Measurements from ENCODE around the gene IL17RA. TPM values are rescaled to one million over a fixed set of nuclear protein-coding genes. Genes with fewer than 3 reads are reported as not detected.

The IL17RA gene
- total and polyA plus RNA-seq, 4 donors, result 9.0 to 45.1 (median 22.6) TPM

DNA sequence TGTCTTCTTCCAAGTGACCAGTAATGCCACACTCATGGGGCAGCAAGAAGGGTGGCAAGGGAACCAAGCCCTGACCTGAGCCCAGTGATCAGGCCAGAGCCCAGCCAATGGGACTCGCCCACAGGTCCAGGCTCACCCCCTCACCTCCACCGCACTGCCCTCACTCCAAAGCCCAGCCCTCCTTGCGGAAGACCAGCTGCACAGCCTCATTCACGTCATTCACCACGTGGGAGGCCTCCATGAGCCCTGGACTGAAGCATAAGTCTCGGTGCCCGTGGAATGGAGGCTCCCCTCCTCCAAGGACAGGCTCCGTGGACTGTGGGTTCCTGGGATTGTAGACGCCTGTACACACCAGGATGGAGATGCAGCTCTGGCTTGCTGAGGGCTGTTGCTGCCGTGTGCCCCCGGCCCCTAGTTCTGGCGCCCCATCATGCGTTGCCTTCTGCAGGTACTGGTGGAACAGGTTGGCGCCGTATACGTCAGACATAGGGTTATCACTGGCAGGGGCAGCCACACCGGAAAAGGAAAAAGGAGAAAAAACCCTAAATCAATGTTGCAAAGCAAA is 53.1 kb downstream of the IL17RA start:
- Histone ChIP-seq H3K9me3 (ENCODE audit: control insufficient read depth in 4 of 4, insufficient read depth in 3 of 4, low read length in 3 of 4) (no peaks in the 10 kb centered on the region), H3K27me3 (ENCODE audit: control insufficient read depth in 3 of 3, insufficient read depth in 3 of 3, low read length in 2 of 3) (no peaks in the 10 kb centered on the region), H3K4me3 (no peak overlapping the region), H3K9ac (ENCODE audit: insufficient read depth in 1 of 2, low read length in 2 of 2) (no peak overlapping the region), H3K4me1 (ENCODE audit: control insufficient read depth in 5 of 5, insufficient read depth in 5 of 5, low read length in 5 of 5) (peaks cover 0 to 11% (median 0%) of the 10 kb centered on the region in 5 donors), H3K36me3 (ENCODE audit: control insufficient read depth in 4 of 4, insufficient read depth in 4 of 4, low read length in 4 of 4) (peaks cover 7 to 46% (median 8%) of the 10 kb centered on the region in 4 donors), H3K27ac (ENCODE audit: low read depth in 1 of 2, low read length in 1 of 2) (no peak overlapping the region)
- ATAC-seq (ENCODE audit: insufficient read depth, low FRiP score) (no peak), DNase-seq (no peak)
- 93 to 95% methylated on average over 17 of the region's 17 CpGs for WGBS, 2 donors
- TF ChIP-seq, protein P1, sequence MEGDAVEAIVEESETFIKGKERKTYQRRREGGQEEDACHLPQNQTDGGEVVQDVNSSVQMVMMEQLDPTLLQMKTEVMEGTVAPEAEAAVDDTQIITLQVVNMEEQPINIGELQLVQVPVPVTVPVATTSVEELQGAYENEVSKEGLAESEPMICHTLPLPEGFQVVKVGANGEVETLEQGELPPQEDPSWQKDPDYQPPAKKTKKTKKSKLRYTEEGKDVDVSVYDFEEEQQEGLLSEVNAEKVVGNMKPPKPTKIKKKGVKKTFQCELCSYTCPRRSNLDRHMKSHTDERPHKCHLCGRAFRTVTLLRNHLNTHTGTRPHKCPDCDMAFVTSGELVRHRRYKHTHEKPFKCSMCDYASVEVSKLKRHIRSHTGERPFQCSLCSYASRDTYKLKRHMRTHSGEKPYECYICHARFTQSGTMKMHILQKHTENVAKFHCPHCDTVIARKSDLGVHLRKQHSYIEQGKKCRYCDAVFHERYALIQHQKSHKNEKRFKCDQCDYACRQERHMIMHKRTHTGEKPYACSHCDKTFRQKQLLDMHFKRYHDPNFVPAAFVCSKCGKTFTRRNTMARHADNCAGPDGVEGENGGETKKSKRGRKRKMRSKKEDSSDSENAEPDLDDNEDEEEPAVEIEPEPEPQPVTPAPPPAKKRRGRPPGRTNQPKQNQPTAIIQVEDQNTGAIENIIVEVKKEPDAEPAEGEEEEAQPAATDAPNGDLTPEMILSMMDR (IDR thresholded peaks at IDR 0.05; ENCODE audit: control extremely low read depth, extremely low read depth), result no peak

DNA sequence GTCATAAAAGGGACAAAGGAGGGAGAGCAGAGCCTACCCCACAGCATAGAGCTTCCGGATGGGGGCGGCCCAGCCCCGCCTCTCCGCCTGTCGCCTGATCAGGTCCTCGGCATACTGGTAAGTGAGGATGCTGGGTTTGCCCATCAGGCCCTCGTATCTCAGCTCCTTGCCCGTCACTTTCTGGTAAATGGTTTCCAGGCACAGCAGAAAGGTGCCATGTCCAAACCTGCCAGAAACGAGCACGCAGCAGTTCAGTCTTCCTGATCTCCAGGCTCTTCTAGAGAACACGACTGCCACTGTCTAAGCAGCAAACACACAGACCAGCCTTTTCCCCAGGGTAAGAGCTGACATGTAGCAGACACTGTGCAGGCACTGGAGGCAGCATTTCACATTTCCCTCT is 53.7 kb downstream of the IL17RA start:
- no peaks in the 10 kb centered on the region for H3K27me3 ChIP-seq (ENCODE audit: control insufficient read depth in 3 of 3, insufficient read depth in 3 of 3, low read length in 2 of 3)
- no peaks in the 10 kb centered on the region for H3K9me3 ChIP-seq (ENCODE audit: control insufficient read depth in 4 of 4, insufficient read depth in 3 of 4, low read length in 3 of 4)
- 94 to 98% methylated on average over 11 of the region's 11 CpGs for WGBS, 2 donors
- H3K36me3 ChIP-seq (ENCODE audit: control insufficient read depth in 4 of 4, insufficient read depth in 4 of 4, low read length in 4 of 4), result peaks cover 7 to 50% (median 8%) of the 10 kb centered on the region in 4 donors
- no peak overlapping the region for H3K4me3 ChIP-seq
- H3K4me1 ChIP-seq (ENCODE audit: control insufficient read depth in 5 of 5, insufficient read depth in 5 of 5, low read length in 5 of 5), result peaks cover 0 to 11% (median 0%) of the 10 kb centered on the region in 5 donors
- TF ChIP-seq, protein P1 (IDR thresholded peaks at IDR 0.05; ENCODE audit: control extremely low read depth, extremely low read depth), result no peak
- H3K27ac ChIP-seq (ENCODE audit: low read depth in 1 of 2, low read length in 1 of 2), result no peak overlapping the region
- no peak overlapping the region for H3K9ac ChIP-seq (ENCODE audit: insufficient read depth in 1 of 2, low read length in 2 of 2)
- no peak for DNase-seq
- ATAC-seq (ENCODE audit: insufficient read depth, low FRiP score), result no peak

DNA sequence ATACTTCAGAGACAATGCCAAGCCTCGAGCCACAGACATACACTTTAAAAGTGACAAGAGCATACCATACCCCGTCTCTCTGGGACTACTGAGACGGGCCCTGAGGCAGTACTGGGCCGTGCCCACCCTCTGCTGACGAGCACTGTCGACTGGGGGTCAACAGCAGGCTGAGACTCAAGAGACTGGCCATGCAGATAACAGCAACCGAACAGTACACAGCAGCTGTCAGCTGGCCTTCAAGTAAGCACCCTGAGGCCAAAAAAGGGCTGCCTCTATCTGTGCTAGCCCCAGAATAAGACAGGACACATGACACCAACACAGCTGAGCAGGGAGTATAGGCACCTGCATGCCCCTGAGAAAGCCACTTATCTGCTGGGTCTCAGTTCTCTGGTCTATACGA is 55.2 kb downstream of the IL17RA start:
- TF ChIP-seq, protein P1 (IDR thresholded peaks at IDR 0.05; ENCODE audit: control extremely low read depth, extremely low read depth), result no peak
- H3K4me3 ChIP-seq, result no peak overlapping the region
- WGBS, 2 donors, result 88 to 94% methylated on average over 8 of the region's 8 CpGs
- H3K9ac ChIP-seq (ENCODE audit: insufficient read depth in 1 of 2, low read length in 2 of 2), result no peak overlapping the region
- H3K27me3 ChIP-seq (ENCODE audit: control insufficient read depth in 3 of 3, insufficient read depth in 3 of 3, low read length in 2 of 3), result no peaks in the 10 kb centered on the region
- peaks cover 0 to 11% (median 0%) of the 10 kb centered on the region in 5 donors for H3K4me1 ChIP-seq (ENCODE audit: control insufficient read depth in 5 of 5, insufficient read depth in 5 of 5, low read length in 5 of 5)
- H3K27ac ChIP-seq (ENCODE audit: low read depth in 1 of 2, low read length in 1 of 2), result peak overlapping the region in 1 of 2 donors; percentile 45
- H3K36me3 ChIP-seq (ENCODE audit: control insufficient read depth in 4 of 4, insufficient read depth in 4 of 4, low read length in 4 of 4), result peaks cover 7 to 55% (median 9%) of the 10 kb centered on the region in 4 donors
- ATAC-seq (ENCODE audit: insufficient read depth, low FRiP score) (no peak), DNase-seq (no peak)
- no peaks in the 10 kb centered on the region for H3K9me3 ChIP-seq (ENCODE audit: control insufficient read depth in 4 of 4, insufficient read depth in 3 of 4, low read length in 3 of 4)

Data from lung (tissue), 12 donors.